Mesodermal cell (in vitro differentiated cells): ENCODE data around the gene LRRC27.

Source experiments
- H3K27ac ChIP-seq: 2 replicates; pipeline ENCODE4 v1.7.0; 2013; ENCODE audit warnings: mild to moderate bottlenecking, low read depth, low read length, moderate library complexity; ENCODE audit not compliant: severe bottlenecking
- H3K36me3 ChIP-seq: 2 replicates; pipeline ENCODE4 v1.7.1; 2013; ENCODE audit warnings: mild to moderate bottlenecking, low read length, moderate library complexity; ENCODE audit not compliant: control insufficient read depth, insufficient read depth
- H3K4me1 ChIP-seq: one replicate; pipeline ENCODE4 v1.7.1; 2013; ENCODE audit warnings: mild to moderate bottlenecking, low read length; ENCODE audit not compliant: insufficient read depth, control insufficient read depth, poor library complexity, severe bottlenecking
- H3K4me3 ChIP-seq: 2 replicates; pipeline ENCODE4 v1.7.0; 2013; ENCODE audit warnings: low read length, control low read depth, mild to moderate bottlenecking; ENCODE audit not compliant: insufficient read depth, poor library complexity, severe bottlenecking; ENCODE audit errors: extremely low read depth
- H3K9me3 ChIP-seq: 2 replicates; pipeline ENCODE4 v1.7.1; 2013; ENCODE audit warnings: mild to moderate bottlenecking, low read length, moderate library complexity; ENCODE audit not compliant: control insufficient read depth
- WGBS, 2 experiments: methylation state at CpG; one replicate each; pipeline ENCODE4 v1.1.5; 2013; ENCODE audit warnings: missing lambda C conversion rate in 2 of 2; ENCODE audit not compliant: insufficient coverage in 2 of 2; 5-methylcytosine and 5-hydroxymethylcytosine counted together

Gene LRRC27

DNA sequence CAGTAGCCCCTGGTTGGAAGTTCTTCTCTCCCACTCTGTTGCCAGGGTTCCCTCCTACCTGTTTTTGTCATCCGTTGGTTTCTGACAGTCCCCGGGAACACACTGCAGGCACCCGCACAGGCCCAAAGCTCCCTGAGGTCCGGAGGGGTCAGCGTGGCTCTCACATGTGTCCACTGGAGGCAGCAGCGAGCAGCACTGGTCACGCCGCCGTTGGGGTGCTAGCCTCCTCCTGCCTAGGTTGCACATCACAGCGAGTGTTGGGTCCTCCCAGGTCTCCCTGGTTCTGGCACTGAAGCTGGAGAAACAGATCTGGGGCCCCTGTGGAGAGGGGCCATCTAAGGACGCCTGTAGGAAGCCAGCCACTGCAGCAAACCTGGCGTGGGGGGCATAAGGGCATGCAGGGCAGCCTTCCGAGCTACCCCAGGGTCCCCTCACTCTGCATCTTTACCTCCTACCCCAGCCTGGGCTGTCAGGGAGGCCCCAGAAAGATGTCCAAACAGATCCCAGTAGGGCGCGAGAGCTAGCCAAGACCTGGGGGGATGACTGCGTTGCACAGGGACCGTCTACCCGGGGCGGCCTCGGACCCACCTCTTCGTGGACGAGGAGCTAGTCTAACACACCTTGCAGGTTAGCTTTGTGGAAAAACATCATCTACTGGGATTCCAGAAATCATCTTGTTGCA, 28.9 kb downstream of the LRRC27 start:
- H3K4me1 ChIP-seq: no peaks in the 10 kb centered on the region
- 65 to 74% methylated on average over 20 to 22 of the region's 22 CpGs for WGBS, 2 experiments

DNA sequence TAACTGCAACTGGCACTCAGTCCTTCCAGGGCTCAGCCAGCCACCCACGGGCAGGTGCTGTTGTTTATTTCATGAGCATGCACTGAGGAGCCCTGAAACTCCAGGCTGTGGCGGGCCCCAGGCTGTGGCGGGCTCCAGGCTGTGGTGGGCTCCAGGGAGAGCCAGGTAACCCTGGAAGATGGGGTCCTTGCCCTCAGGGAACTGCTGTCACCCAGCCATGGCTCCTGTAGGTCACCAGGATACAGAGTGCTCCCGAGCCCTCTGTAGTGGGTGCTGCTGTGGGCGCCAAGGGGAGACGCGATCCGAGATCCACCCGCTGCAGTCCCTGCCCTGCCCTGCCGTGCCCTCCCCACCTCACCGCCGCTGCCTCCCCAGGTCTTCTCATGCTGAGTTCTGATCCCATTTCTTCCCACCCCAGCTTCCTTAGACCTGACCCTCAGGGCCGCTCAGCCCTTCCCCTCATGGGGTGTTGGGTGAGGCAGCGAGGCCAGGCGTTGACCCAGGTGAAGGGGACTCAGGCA, 29.6 kb downstream of the LRRC27 start:
- H3K36me3 ChIP-seq: peaks cover 18% of the 10 kb centered on the region
- H3K27ac ChIP-seq: no peak overlapping the region
- no peaks in the 10 kb centered on the region for H3K4me1 ChIP-seq
- WGBS, 2 experiments: 81 to 84% methylated on average over 12 to 13 of the region's 15 CpGs
- no peak overlapping the region for H3K4me3 ChIP-seq
- no peaks in the 10 kb centered on the region for H3K9me3 ChIP-seq

More for the DNA sequence above, 28.9 kb downstream of the LRRC27 start:
- Histone ChIP-seq H3K4me3 (no peak overlapping the region), H3K36me3 (peaks cover 11% of the 10 kb centered on the region), H3K9me3 (no peaks in the 10 kb centered on the region), H3K27ac (no peak overlapping the region)

DNA sequence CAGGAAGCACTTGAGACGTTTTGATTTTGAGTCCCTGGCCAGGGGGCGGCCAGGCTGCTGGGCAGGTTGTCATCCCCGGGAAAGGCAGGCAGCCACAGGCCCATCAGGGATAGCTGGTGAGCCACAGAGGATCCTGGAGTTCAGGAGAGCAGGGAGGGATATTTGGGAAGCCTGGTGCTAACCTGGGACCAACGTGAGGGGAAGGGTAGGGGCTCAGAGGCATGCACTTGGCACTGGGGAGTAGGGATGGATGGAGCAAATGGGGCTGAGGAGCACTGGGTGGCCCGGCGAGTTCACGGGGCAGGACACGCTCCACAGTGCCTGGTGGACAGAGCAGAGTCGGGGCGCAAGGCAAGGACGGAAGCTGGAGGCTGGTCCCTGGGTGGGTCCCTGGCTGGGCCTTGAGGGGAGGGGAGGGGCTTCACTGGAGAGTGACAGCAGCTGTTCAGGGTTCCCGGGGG, 30.2 kb downstream of the LRRC27 start:
- Histone ChIP-seq H3K4me3 (no peak overlapping the region), H3K4me1 (no peaks in the 10 kb centered on the region), H3K27ac (no peak overlapping the region), H3K9me3 (no peaks in the 10 kb centered on the region), H3K36me3 (peaks cover 21% of the 10 kb centered on the region)
- 90% methylated on average over 10 to 11 of the region's 12 CpGs for WGBS, 2 experiments

DNA sequence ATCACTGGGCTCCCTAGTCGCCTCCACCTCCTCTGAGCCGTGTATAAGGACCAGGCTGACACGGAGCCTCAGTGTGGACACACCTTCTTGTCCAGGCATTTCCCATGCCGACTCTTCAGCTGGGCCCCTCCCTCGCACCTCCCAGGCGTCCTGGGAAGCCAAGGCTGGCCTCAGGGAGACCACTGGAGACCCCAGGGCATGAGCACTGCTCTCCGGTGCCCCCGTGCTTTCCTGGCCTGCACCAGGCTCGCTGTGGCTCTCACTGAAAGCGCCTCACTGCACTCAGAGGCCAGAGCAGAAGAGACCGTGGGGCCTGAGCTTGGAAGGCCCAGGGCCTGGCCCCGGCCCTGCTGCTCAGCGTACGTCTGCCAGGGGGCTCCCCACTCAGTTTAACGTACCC, 31.4 kb downstream of the LRRC27 start:
- Histone ChIP-seq H3K9me3 (no peaks in the 10 kb centered on the region), H3K27ac (no peak overlapping the region), H3K4me3 (no peak overlapping the region), H3K4me1 (no peaks in the 10 kb centered on the region), H3K36me3 (peaks cover 21% of the 10 kb centered on the region)
- 85% methylated on average over 15 of the region's 15 CpGs for WGBS, 2 experiments

DNA sequence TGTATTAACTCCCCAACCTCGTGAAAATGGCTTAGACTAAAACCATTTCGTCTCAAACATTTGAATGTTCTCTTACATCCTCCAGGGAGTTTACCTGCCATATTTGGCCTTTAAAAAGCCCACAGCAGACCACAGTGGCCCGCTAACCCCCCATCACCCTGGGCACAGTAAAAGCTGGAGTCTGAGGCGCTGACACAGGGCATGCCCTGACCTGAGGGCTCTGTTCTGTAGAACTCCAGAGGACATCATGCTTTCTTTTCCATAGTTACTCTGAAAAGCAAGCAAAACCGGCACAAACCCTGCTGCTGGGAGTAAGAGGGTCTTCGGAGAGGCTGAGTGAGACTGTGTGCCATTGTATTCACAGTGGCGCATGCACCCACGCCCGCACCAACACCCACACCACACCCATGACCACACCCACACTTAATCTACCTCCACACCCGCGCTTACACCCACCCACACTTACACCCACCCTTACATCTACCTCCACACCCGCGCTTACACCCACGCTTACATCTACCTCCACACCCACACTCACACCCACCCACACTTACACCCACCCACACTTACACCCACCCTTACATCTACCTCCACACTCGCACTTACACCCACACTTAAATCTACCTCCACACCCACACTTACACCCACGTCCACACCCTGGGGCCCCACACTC, 32.1 kb downstream of the LRRC27 start:
- H3K27ac ChIP-seq: no peak overlapping the region
- WGBS, 2 experiments: 57 to 58% methylated on average over 6 to 14 of the region's 16 CpGs
- no peaks in the 10 kb centered on the region for H3K9me3 ChIP-seq
- H3K36me3 ChIP-seq: peaks cover 21% of the 10 kb centered on the region
- no peak overlapping the region for H3K4me3 ChIP-seq
- peaks cover 2% of the 10 kb centered on the region for H3K4me1 ChIP-seq

DNA sequence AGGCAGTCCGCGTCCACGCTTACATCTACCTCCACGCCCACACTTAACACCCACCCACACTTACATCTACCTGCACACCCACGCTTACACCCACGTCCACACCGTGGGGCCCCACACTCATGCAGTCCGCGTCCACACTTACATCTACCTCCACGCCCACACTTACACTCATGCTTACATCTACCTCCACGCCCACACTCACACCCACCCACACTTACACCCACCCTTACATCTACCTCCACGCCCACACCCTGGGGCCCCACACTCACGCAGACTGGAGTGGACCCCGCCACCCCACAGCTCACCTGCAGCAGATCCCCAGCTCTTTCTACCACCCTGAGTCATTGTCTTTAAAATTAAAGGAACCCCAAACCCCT, 32.6 kb downstream of the LRRC27 start:
- WGBS, 2 experiments: 86% methylated on average over 6 of the region's 14 CpGs; no CpG with 5 or more reads in 1 of the 2 experiments
- peaks cover 2% of the 10 kb centered on the region for H3K4me1 ChIP-seq
- no peak overlapping the region for H3K4me3 ChIP-seq
- no peak overlapping the region for H3K27ac ChIP-seq
- no peaks in the 10 kb centered on the region for H3K9me3 ChIP-seq
- peaks cover 21% of the 10 kb centered on the region for H3K36me3 ChIP-seq

DNA sequence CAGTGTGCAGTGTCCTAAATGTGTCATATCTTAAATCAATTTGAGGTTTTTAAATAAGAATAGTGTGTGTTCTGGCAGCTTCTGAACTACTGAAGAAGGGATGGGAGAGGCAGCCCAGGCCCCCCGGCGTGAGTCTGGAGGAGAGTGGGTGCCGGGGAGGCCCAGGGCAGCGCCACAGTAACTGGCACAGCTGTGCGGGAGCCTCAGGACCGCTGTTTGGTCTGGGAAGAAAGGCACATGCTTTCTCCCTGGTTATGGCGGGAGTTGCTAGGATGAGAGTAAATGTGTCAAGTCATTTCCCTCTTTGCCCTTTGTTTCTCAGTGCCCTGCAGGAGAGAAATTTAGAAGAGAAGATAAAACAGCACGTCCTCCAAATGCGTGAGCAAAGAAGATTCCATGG, 33.1 kb downstream of the LRRC27 start:
- no peaks in the 10 kb centered on the region for H3K9me3 ChIP-seq
- H3K27ac ChIP-seq: no peak overlapping the region
- peaks cover 21% of the 10 kb centered on the region for H3K36me3 ChIP-seq
- H3K4me1 ChIP-seq: peaks cover 2% of the 10 kb centered on the region
- H3K4me3 ChIP-seq: no peak overlapping the region
- 76 to 91% methylated on average over 3 to 9 of the region's 9 CpGs for WGBS, 2 experiments

DNA sequence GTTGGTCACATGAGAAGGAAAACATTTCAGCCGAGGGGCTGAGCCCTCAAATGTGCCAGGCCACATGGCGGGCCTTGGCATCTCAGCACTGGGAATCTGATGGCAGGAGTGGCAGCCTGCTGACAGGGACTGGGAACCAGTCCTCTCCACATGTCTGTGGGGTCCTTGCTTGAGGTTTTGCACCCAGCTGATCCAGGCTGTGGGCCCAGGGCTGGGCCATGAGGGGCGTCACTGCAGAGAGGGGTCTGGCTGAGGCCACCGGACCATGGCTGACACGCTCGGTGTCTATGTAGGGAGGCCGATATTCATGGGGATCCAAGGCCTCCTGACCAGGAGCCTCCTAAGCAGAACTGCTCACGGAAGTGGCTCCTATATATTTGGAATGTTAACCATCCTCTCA, 34.0 kb downstream of the LRRC27 start:
- Histone ChIP-seq H3K27ac (no peak overlapping the region), H3K9me3 (no peaks in the 10 kb centered on the region), H3K36me3 (peaks cover 21% of the 10 kb centered on the region), H3K4me1 (peaks cover 2% of the 10 kb centered on the region), H3K4me3 (no peak overlapping the region)
- WGBS, 2 experiments: 95 to 99% methylated on average over 7 to 8 of the region's 8 CpGs

DNA sequence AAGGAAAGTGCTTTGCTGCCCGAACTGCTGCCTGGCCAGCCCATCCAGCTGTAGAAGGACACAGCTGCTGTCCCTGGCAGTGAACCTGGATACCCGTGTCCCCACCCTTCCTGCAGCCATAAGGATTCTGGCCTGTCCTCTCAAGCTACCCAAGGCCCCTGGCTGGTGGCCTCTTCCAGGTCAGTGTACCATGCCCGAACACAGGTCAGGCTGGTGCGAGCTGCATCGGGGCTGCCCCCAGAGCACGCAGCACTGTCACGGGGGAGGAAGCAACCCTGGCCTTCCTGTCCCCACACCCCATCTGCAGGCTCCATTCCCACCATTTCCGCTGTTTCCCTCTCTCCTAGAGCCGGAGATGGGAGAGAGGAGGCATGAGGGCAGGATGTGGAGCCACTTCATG, 34.5 kb downstream of the LRRC27 start:
- no peaks in the 10 kb centered on the region for H3K9me3 ChIP-seq
- H3K36me3 ChIP-seq: peaks cover 21% of the 10 kb centered on the region
- 86 to 90% methylated on average over 7 to 8 of the region's 9 CpGs for WGBS, 2 experiments
- no peak overlapping the region for H3K27ac ChIP-seq
- H3K4me1 ChIP-seq: peaks cover 2% of the 10 kb centered on the region
- H3K4me3 ChIP-seq: no peak overlapping the region

DNA sequence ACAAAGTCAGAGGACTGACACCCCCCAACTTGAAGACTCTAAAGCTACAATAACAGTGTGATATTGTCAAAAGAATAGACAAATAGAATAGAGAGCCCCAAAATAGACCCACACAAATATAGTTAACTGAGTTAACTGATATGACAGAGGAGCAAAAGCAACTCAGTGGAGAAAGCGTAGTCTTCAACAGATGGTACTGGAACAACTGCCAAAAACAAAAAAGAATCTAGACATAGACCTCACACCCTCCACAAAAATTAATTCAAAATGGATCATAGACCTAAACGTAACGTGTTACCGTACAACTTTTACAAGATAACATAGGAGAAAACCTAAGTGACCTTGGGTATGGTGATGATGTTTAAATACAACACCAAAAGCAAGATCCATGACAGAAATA, 36.4 kb downstream of the LRRC27 start:
- H3K9me3 ChIP-seq: no peaks in the 10 kb centered on the region
- no peak overlapping the region for H3K4me3 ChIP-seq
- H3K36me3 ChIP-seq: peaks cover 19% of the 10 kb centered on the region
- WGBS, 2 experiments: no CpG with 5 or more reads among the region's 4 CpGs
- peaks cover 2% of the 10 kb centered on the region for H3K4me1 ChIP-seq
- H3K27ac ChIP-seq: no peak overlapping the region
